ENCODE results near the gene NXPH1.

GRCh38 chr7:8560501-8560900, 127.1 kb downstream of the NXPH1 start:
- TF ChIP-seq CTCF (conservative IDR thresholded peaks at IDR 0.05; ENCODE audit: low read depth, low read length): no peak
- TF ChIP-seq EZH2 (IDR thresholded peaks at IDR 0.05; ENCODE audit: borderline replicate concordance, low read depth, low read length, poor library complexity, severe bottlenecking): no peak

All from A673 (cell line).